Measurements from ENCODE around the gene LTB4R. TPM values are rescaled to one million over a fixed set of nuclear protein-coding genes. Genes with fewer than 3 reads are reported as not detected.

Gene LTB4R
- polyA plus RNA-seq, 1 donor from 2014 or later = 4.3 TPM

- H4K20me1 ChIP-seq (ENCODE audit: insufficient read depth) = no peaks in the 10 kb centered on the region
- H3K27ac ChIP-seq (ENCODE audit: low read length) = no peak overlapping the region
- no peaks in the 10 kb centered on the region for H3K36me3 ChIP-seq (ENCODE audit: insufficient read depth, low read length)
- H3K4me2 ChIP-seq (ENCODE audit: low read length) = no peak overlapping the region
- no peak overlapping the region for H3K9ac ChIP-seq (ENCODE audit: low read length)
- no peak overlapping the region for H2AFZ ChIP-seq (ENCODE audit: low read depth, low read length)
- H3K4me3 ChIP-seq (ENCODE audit: low read length) = no peak overlapping the region
- no peaks in the 10 kb centered on the region for H3K27me3 ChIP-seq (ENCODE audit: insufficient read depth, low read depth, low read length)
- H3K79me2 ChIP-seq (replicated peaks; ENCODE audit: insufficient read depth, low read length) = no peaks in the 10 kb centered on the region
- no peaks in the 10 kb centered on the region for H3K9me3 ChIP-seq (ENCODE audit: low read length)
- H3K9me2 ChIP-seq (ENCODE audit: insufficient read depth, low read length) = no peaks in the 10 kb centered on the region
- no peaks in the 10 kb centered on the region for H3F3A ChIP-seq (ENCODE audit: insufficient read depth, low read length, poor library complexity, severe bottlenecking)
- TF ChIP-seq POLR2AphosphoS5 (IDR thresholded peaks at IDR 0.05) (no peak), CTCF (IDR thresholded peaks at IDR 0.05; ENCODE audit: poor library complexity, severe bottlenecking) (peak; percentile 33)
Observed at GRCh38 chr14:24273422-24273998, 37.8 kb upstream of the LTB4R start.

GRCh38 chr14:24274101-24274543 is 37.2 kb upstream of the LTB4R start:
- no peak overlapping the region for H2AFZ ChIP-seq (ENCODE audit: low read depth, low read length)
- no peaks in the 10 kb centered on the region for H3K36me3 ChIP-seq (ENCODE audit: insufficient read depth, low read length)
- H3K27me3 ChIP-seq (ENCODE audit: insufficient read depth, low read depth, low read length) = no peaks in the 10 kb centered on the region
- TF ChIP-seq TAF1 (IDR thresholded peaks at IDR 0.05; ENCODE audit: low read depth) = no peak
- TF ChIP-seq EP300 (conservative IDR thresholded peaks at IDR 0.05; ENCODE audit: poor library complexity, severe bottlenecking) = no peak
- no peak for TF ChIP-seq EZH2 (IDR thresholded peaks at IDR 0.05; ENCODE audit: borderline replicate concordance, insufficient read depth, low read length, poor library complexity, severe bottlenecking)
- TF ChIP-seq MXI1 (conservative IDR thresholded peaks at IDR 0.05; ENCODE audit: poor library complexity, severe bottlenecking) = no peak
- TF ChIP-seq SMC3 (conservative IDR thresholded peaks at IDR 0.05; ENCODE audit: poor library complexity) = no peak
- TF ChIP-seq REST (IDR thresholded peaks at IDR 0.05; ENCODE audit: borderline replicate concordance) = no peak
- no peak for TF ChIP-seq CTCF (IDR thresholded peaks at IDR 0.05; ENCODE audit: poor library complexity, severe bottlenecking)
- TF ChIP-seq POLR2AphosphoS5 (IDR thresholded peaks at IDR 0.05) = no peak
- no peak for TF ChIP-seq RAD21 (conservative IDR thresholded peaks at IDR 0.05)
- H3K9ac ChIP-seq (ENCODE audit: low read length) = no peak overlapping the region
- H4K20me1 ChIP-seq (ENCODE audit: insufficient read depth) = no peaks in the 10 kb centered on the region
- no peaks in the 10 kb centered on the region for H3K9me3 ChIP-seq (ENCODE audit: low read length)
- H3K4me3 ChIP-seq (ENCODE audit: low read length) = no peak overlapping the region
- no peak overlapping the region for H3K4me2 ChIP-seq (ENCODE audit: low read length)
- no peaks in the 10 kb centered on the region for H3K9me2 ChIP-seq (ENCODE audit: insufficient read depth, low read length)
- no peaks in the 10 kb centered on the region for H3K79me2 ChIP-seq (replicated peaks; ENCODE audit: insufficient read depth, low read length)
- no peak overlapping the region for H3K27ac ChIP-seq (ENCODE audit: low read length)
- H3F3A ChIP-seq (ENCODE audit: insufficient read depth, low read length, poor library complexity, severe bottlenecking) = no peaks in the 10 kb centered on the region
